ENCODE measurements around the gene NFATC2IP. TPM values are rescaled to one million over a fixed set of nuclear protein-coding genes. Genes with fewer than 3 reads are reported as not detected.

The NFATC2IP gene
- total and polyA plus RNA-seq, 2 donors: 20.6 to 49.1 TPM

GRCh38 chr16:28982418-28982817 lies 31.7 kb downstream of the NFATC2IP start:
- 97% methylated on average over 10 of the region's 10 CpGs for WGBS
- Histone ChIP-seq H3K36me3 (ENCODE audit: control insufficient read depth in 2 of 2, insufficient read depth in 2 of 2, low read length in 1 of 2) (peaks cover 71 to 79% of the 10 kb centered on the region in 2 donors), H3K4me1 (ENCODE audit: control insufficient read depth in 2 of 2, insufficient read depth in 2 of 2, low read length in 2 of 2) (peaks cover 23 to 43% of the 10 kb centered on the region in 2 donors), H3K27ac (ENCODE audit: low read depth in 1 of 2, low read length in 1 of 2) (no peak overlapping the region), H3K27me3 (ENCODE audit: control insufficient read depth in 2 of 2, insufficient read depth in 1 of 2, low read length in 1 of 2) (no peaks in the 10 kb centered on the region), H3K4me3 (ENCODE audit: low read length in 2 of 2) (no peak overlapping the region), H3K9me3 (ENCODE audit: control insufficient read depth in 2 of 2, insufficient read depth in 1 of 2, low read length in 1 of 2) (peaks cover 3 to 32% of the 10 kb centered on the region in 2 donors)
- no peak for DNase-seq (ENCODE audit: low read depth in 6 of 9, low spot score in 9 of 9)

GRCh38 chr16:28982949-28983348 lies 32.2 kb downstream of the NFATC2IP start:
- peaks cover 3 to 32% of the 10 kb centered on the region in 2 donors for H3K9me3 ChIP-seq (ENCODE audit: control insufficient read depth in 2 of 2, insufficient read depth in 1 of 2, low read length in 1 of 2)
- peaks cover 25 to 45% of the 10 kb centered on the region in 2 donors for H3K4me1 ChIP-seq (ENCODE audit: control insufficient read depth in 2 of 2, insufficient read depth in 2 of 2, low read length in 2 of 2)
- H3K27me3 ChIP-seq (ENCODE audit: control insufficient read depth in 2 of 2, insufficient read depth in 1 of 2, low read length in 1 of 2): no peaks in the 10 kb centered on the region
- 98% methylated on average over 11 of the region's 11 CpGs for WGBS
- no peak overlapping the region for H3K27ac ChIP-seq (ENCODE audit: low read depth in 1 of 2, low read length in 1 of 2)
- peaks cover 71 to 79% of the 10 kb centered on the region in 2 donors for H3K36me3 ChIP-seq (ENCODE audit: control insufficient read depth in 2 of 2, insufficient read depth in 2 of 2, low read length in 1 of 2)
- no peak overlapping the region for H3K4me3 ChIP-seq (ENCODE audit: low read length in 2 of 2)
- DNase-seq (ENCODE audit: low read depth in 6 of 9, low spot score in 9 of 9): no peak

- no peaks in the 10 kb centered on the region for H3K27me3 ChIP-seq (ENCODE audit: control insufficient read depth in 2 of 2, insufficient read depth in 1 of 2, low read length in 1 of 2)
- no peak for DNase-seq (ENCODE audit: low read depth in 6 of 9, low spot score in 9 of 9)
- peak overlapping the region in 1 of 2 donors; percentile 90 for H3K27ac ChIP-seq (ENCODE audit: low read depth in 1 of 2, low read length in 1 of 2)
- peak overlapping the region in 1 of 2 donors; percentile 100 for H3K4me3 ChIP-seq (ENCODE audit: low read length in 2 of 2)
- peaks cover 69 to 79% of the 10 kb centered on the region in 2 donors for H3K36me3 ChIP-seq (ENCODE audit: control insufficient read depth in 2 of 2, insufficient read depth in 2 of 2, low read length in 1 of 2)
- peaks cover 30 to 47% of the 10 kb centered on the region in 2 donors for H3K4me1 ChIP-seq (ENCODE audit: control insufficient read depth in 2 of 2, insufficient read depth in 2 of 2, low read length in 2 of 2)
- H3K9me3 ChIP-seq (ENCODE audit: control insufficient read depth in 2 of 2, insufficient read depth in 1 of 2, low read length in 1 of 2): peaks cover 3 to 32% of the 10 kb centered on the region in 2 donors
- 98% methylated on average over 18 of the region's 18 CpGs for WGBS
Observed at GRCh38 chr16:28983644-28984043, 32.9 kb downstream of the NFATC2IP start.

GRCh38 chr16:28984091-28984490 lies 33.4 kb downstream of the NFATC2IP start:
- Histone ChIP-seq H3K27ac (ENCODE audit: low read depth in 1 of 2, low read length in 1 of 2) (peak overlapping the region; percentile 90), H3K4me1 (ENCODE audit: control insufficient read depth in 2 of 2, insufficient read depth in 2 of 2, low read length in 2 of 2) (peaks cover 33 to 51% of the 10 kb centered on the region in 2 donors), H3K9me3 (ENCODE audit: control insufficient read depth in 2 of 2, insufficient read depth in 1 of 2, low read length in 1 of 2) (peaks cover 3 to 32% of the 10 kb centered on the region in 2 donors), H3K36me3 (ENCODE audit: control insufficient read depth in 2 of 2, insufficient read depth in 2 of 2, low read length in 1 of 2) (peaks cover 71 to 79% of the 10 kb centered on the region in 2 donors), H3K4me3 (ENCODE audit: low read length in 2 of 2) (peak overlapping the region; percentile 96 to 100), H3K27me3 (ENCODE audit: control insufficient read depth in 2 of 2, insufficient read depth in 1 of 2, low read length in 1 of 2) (no peaks in the 10 kb centered on the region)
- 58% methylated on average over 12 of the region's 12 CpGs for WGBS
- DNase-seq (ENCODE audit: low read depth in 6 of 9, low spot score in 9 of 9): no peak

- Histone ChIP-seq H3K4me3 (ENCODE audit: low read length in 2 of 2) (peak within 1 kb of the TSS; percentile 96 to 100), H3K36me3 (ENCODE audit: control insufficient read depth in 2 of 2, insufficient read depth in 2 of 2, low read length in 1 of 2) (peaks cover 73 to 80% of the 10 kb centered on the region in 2 donors), H3K27me3 (ENCODE audit: control insufficient read depth in 2 of 2, insufficient read depth in 1 of 2, low read length in 1 of 2) (no peaks in the 10 kb centered on the region), H3K4me1 (ENCODE audit: control insufficient read depth in 2 of 2, insufficient read depth in 2 of 2, low read length in 2 of 2) (peaks cover 36 to 57% of the 10 kb centered on the region in 2 donors), H3K9me3 (ENCODE audit: control insufficient read depth in 2 of 2, insufficient read depth in 1 of 2, low read length in 1 of 2) (peaks cover 3 to 32% of the 10 kb centered on the region in 2 donors), H3K27ac (ENCODE audit: low read depth in 1 of 2, low read length in 1 of 2) (peak within 1 kb of the TSS; percentile 90)
- peak in 7 of 9 donors; percentile 59 to 92 (median 78) for DNase-seq (ENCODE audit: low read depth in 6 of 9, low spot score in 9 of 9)
- WGBS: 4% methylated on average over 24 of the region's 24 CpGs
Observed at GRCh38 chr16:28984619-28985135, 33.9 kb downstream of the NFATC2IP start, which contains the start of gene LAT. Gene LAT, plus strand, starts transcription at chr16:28985052. Its CDS starts 366 bp downstream, at chr16:28985418.

- Histone ChIP-seq H3K27me3 (ENCODE audit: control insufficient read depth in 2 of 2, insufficient read depth in 1 of 2, low read length in 1 of 2) (no peaks in the 10 kb centered on the region), H3K27ac (ENCODE audit: low read depth in 1 of 2, low read length in 1 of 2) (peak overlapping the region; percentile 77 to 84), H3K36me3 (ENCODE audit: control insufficient read depth in 2 of 2, insufficient read depth in 2 of 2, low read length in 1 of 2) (peaks cover 80 to 86% of the 10 kb centered on the region in 2 donors), H3K4me3 (ENCODE audit: low read length in 2 of 2) (peak overlapping the region; percentile 96 to 100), H3K4me1 (ENCODE audit: control insufficient read depth in 2 of 2, insufficient read depth in 2 of 2, low read length in 2 of 2) (peaks cover 40 to 65% of the 10 kb centered on the region in 2 donors), H3K9me3 (ENCODE audit: control insufficient read depth in 2 of 2, insufficient read depth in 1 of 2, low read length in 1 of 2) (peaks cover 3 to 32% of the 10 kb centered on the region in 2 donors)
- WGBS: 34% methylated on average over 19 of the region's 19 CpGs
- no peak for DNase-seq (ENCODE audit: low read depth in 6 of 9, low spot score in 9 of 9)
Observed at GRCh38 chr16:28985211-28986041, 34.7 kb downstream of the NFATC2IP start.

GRCh38 chr16:28986046-28986445 lies 35.3 kb downstream of the NFATC2IP start:
- Histone ChIP-seq H3K27ac (ENCODE audit: low read depth in 1 of 2, low read length in 1 of 2) (peak overlapping the region; percentile 77 to 84), H3K27me3 (ENCODE audit: control insufficient read depth in 2 of 2, insufficient read depth in 1 of 2, low read length in 1 of 2) (no peaks in the 10 kb centered on the region), H3K9me3 (ENCODE audit: control insufficient read depth in 2 of 2, insufficient read depth in 1 of 2, low read length in 1 of 2) (peaks cover 3 to 32% of the 10 kb centered on the region in 2 donors), H3K4me1 (ENCODE audit: control insufficient read depth in 2 of 2, insufficient read depth in 2 of 2, low read length in 2 of 2) (peaks cover 40 to 66% of the 10 kb centered on the region in 2 donors), H3K4me3 (ENCODE audit: low read length in 2 of 2) (peak overlapping the region; percentile 96 to 100), H3K36me3 (ENCODE audit: control insufficient read depth in 2 of 2, insufficient read depth in 2 of 2, low read length in 1 of 2) (peaks cover 81 to 87% of the 10 kb centered on the region in 2 donors)
- DNase-seq (ENCODE audit: low read depth in 6 of 9, low spot score in 9 of 9): no peak
- 78% methylated on average over 9 of the region's 9 CpGs for WGBS

- Histone ChIP-seq H3K9me3 (ENCODE audit: control insufficient read depth in 2 of 2, insufficient read depth in 1 of 2, low read length in 1 of 2) (peaks cover 3 to 28% of the 10 kb centered on the region in 2 donors), H3K4me3 (ENCODE audit: low read length in 2 of 2) (peak overlapping the region; percentile 96 to 100), H3K4me1 (ENCODE audit: control insufficient read depth in 2 of 2, insufficient read depth in 2 of 2, low read length in 2 of 2) (peaks cover 40 to 66% of the 10 kb centered on the region in 2 donors), H3K36me3 (ENCODE audit: control insufficient read depth in 2 of 2, insufficient read depth in 2 of 2, low read length in 1 of 2) (peaks cover 78 to 83% of the 10 kb centered on the region in 2 donors), H3K27ac (ENCODE audit: low read depth in 1 of 2, low read length in 1 of 2) (peak overlapping the region in 1 of 2 donors; percentile 28), H3K27me3 (ENCODE audit: control insufficient read depth in 2 of 2, insufficient read depth in 1 of 2, low read length in 1 of 2) (no peaks in the 10 kb centered on the region)
- 88% methylated on average over 13 of the region's 13 CpGs for WGBS
- no peak for DNase-seq (ENCODE audit: low read depth in 6 of 9, low spot score in 9 of 9)
Observed at GRCh38 chr16:28986492-28986891, 35.8 kb downstream of the NFATC2IP start.
